Glutamatergic neuron (in vitro differentiated cells): Measurements from ENCODE around the gene SCAP. TPM values are rescaled to one million over a fixed set of nuclear protein-coding genes. Genes with fewer than 3 reads are reported as not detected.

ENCODE experiments used
- DNase-seq: peaks from one replicate; pipeline ENCODE4 v3.0.0; 2022
- H3K27ac Mint-ChIP-seq: one replicate; pipeline ENCODE4 v1.8.0; 2020; ENCODE audit warnings: mild to moderate bottlenecking, mixed read lengths, inconsistent platforms; ENCODE audit not compliant: unreplicated experiment
- H3K27me3 Mint-ChIP-seq: one replicate; pipeline ENCODE4 v1.8.0; 2020; ENCODE audit warnings: mild to moderate bottlenecking, moderate library complexity, mixed read lengths, inconsistent platforms; ENCODE audit not compliant: unreplicated experiment
- H3K36me3 Mint-ChIP-seq: one replicate; pipeline ENCODE4 v1.8.0; 2020; ENCODE audit warnings: mild to moderate bottlenecking, mixed read lengths, inconsistent platforms; ENCODE audit not compliant: unreplicated experiment
- H3K4me1 Mint-ChIP-seq: one replicate; pipeline ENCODE4 v1.8.0; 2020; ENCODE audit warnings: mild to moderate bottlenecking, low read depth, mixed read lengths, inconsistent platforms; ENCODE audit not compliant: unreplicated experiment
- H3K4me3 Mint-ChIP-seq: one replicate; pipeline ENCODE4 v1.8.0; 2020; ENCODE audit warnings: mild to moderate bottlenecking, mixed read lengths, inconsistent platforms; ENCODE audit not compliant: unreplicated experiment
- H3K9me3 Mint-ChIP-seq: one replicate; pipeline ENCODE4 v1.8.0; 2020; ENCODE audit warnings: mild to moderate bottlenecking, moderate library complexity, mixed read lengths, inconsistent platforms; ENCODE audit not compliant: unreplicated experiment
- CTCF ChIP-seq: fragments of 200-600 bp; sonication (generic); IDR thresholded peaks from one replicate; pipeline ENCODE4 v1.5.0; 2021; ENCODE audit not compliant: partially characterized antibody, unreplicated experiment
- total RNA-seq: library from RNA; stranded (reverse); fragmentation: NEBNext Ultra II Directional; extraction: Animal tissue kit (Norgen Biotek cat#: 25700); gene quantifications from one replicate; pipeline ENCODE4 v1.2.1, GENCODE V29; 2021; ENCODE audit not compliant: unreplicated experiment

SCAP gene
- total RNA-seq, 1 donor from 2014 or later: 82.7 TPM

DNA sequence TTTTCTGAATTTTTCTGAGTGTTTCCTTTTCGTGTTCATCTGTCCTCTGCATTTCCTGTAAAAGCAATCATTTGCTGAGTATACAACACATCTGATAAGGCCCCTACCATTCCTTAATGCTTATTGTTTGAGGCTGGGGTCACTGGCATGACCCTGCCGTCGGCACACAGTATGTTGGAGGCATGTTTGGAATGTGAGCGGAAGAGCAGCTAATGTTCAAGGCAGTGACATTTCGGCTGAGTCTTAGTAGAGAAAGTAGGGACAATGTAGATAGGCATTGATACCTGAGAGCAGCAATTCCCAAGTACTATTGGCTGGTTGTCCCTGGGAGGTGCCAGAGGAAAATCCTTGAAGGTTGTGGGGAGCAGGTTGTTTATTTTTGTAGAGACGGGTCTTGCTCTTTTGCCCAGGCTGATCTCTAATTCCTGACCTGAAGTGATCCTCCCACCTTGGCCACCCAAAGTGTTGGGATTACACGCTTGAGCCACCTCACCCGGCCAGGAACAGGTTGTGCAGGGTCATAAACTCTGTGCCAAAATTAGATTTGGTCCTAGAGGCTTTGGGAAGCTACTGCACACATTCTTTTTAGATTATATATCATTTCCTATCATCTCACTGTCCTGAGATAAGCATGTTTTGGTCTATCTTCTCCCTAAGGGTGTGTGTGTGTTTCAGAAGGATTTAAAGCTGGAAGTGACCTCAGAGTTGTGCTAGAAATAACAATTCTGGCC, 81.4 kb downstream of the SCAP start:
- peaks cover 11% of the 10 kb centered on the region for H3K27me3 Mint-ChIP-seq
- H3K27ac Mint-ChIP-seq: peak overlapping the region; percentile 100
- peaks cover 35% of the 10 kb centered on the region for H3K4me1 Mint-ChIP-seq
- peak overlapping the region; percentile 80 for H3K4me3 Mint-ChIP-seq
- TF ChIP-seq CTCF: no peak
- DNase-seq: no peak
- no peaks in the 10 kb centered on the region for H3K36me3 Mint-ChIP-seq
- peaks cover 8% of the 10 kb centered on the region for H3K9me3 Mint-ChIP-seq

DNA sequence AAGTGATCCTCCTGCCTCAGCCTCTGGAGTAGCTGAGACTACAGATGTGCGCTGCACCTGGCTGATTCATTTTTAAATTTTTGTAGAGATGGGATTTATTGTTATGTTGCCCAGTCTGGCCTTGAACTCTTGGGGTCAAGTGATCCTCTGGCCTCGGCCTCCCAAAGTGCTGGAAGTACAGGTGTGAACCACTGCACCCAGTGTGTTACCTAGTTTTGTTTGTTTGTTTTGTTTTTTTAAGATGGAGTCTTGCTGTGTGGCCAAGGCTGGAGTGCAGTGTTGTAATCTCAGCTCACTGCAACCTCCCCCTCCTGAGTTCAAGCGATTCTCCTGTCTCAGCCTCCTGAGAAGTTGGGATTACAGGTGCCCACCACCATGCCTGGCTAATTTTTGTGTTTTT, 82.8 kb downstream of the SCAP start:
- DNase-seq: no peak
- Mint-ChIP-seq H3K9me3 (peaks cover 8% of the 10 kb centered on the region), H3K4me1 (peaks cover 26% of the 10 kb centered on the region), H3K36me3 (no peaks in the 10 kb centered on the region), H3K4me3 (no peak overlapping the region), H3K27me3 (peaks cover 11% of the 10 kb centered on the region), H3K27ac (no peak overlapping the region)
- no peak for TF ChIP-seq CTCF

- H3K36me3 Mint-ChIP-seq: no peaks in the 10 kb centered on the region
These were observed 89.9 kb downstream of the SCAP start for GRCh38 chr3:47385796-47386195.

DNA sequence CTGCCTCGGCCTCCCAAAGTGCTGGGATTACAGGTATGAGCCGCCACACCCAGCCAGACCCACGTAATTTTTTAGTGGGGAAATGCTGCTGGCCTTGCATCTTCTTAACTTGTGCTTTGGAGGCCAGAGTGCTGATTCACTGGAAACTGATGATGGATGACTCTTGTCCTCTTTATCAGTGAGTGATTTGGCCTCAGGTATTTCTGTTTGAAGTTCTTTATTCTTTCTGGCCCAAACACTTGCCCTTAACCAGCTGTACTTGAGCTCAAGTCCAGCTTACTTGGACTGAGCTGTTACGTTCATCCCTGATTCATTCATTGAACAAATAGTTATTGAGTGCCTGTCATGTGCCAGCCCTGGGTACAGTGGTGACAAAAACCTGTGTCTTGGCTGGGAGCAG, 90.7 kb downstream of the SCAP start:
- peaks cover 19% of the 10 kb centered on the region for H3K4me1 Mint-ChIP-seq
- DNase-seq: no peak
- no peak overlapping the region for H3K27ac Mint-ChIP-seq
- H3K4me3 Mint-ChIP-seq: peak overlapping the region; percentile 15
- TF ChIP-seq CTCF: no peak
- no peaks in the 10 kb centered on the region for H3K36me3 Mint-ChIP-seq
- peaks cover 4% of the 10 kb centered on the region for H3K9me3 Mint-ChIP-seq
- H3K27me3 Mint-ChIP-seq: peaks cover 5% of the 10 kb centered on the region

More at GRCh38 chr3:47385796-47386195, 89.9 kb downstream of the SCAP start:
- Mint-ChIP-seq H3K4me1 (peaks cover 17% of the 10 kb centered on the region), H3K9me3 (no peaks in the 10 kb centered on the region), H3K27me3 (peaks cover 3% of the 10 kb centered on the region), H3K4me3 (no peak overlapping the region), H3K27ac (no peak overlapping the region)
- TF ChIP-seq CTCF: no peak
- no peak for DNase-seq

DNA sequence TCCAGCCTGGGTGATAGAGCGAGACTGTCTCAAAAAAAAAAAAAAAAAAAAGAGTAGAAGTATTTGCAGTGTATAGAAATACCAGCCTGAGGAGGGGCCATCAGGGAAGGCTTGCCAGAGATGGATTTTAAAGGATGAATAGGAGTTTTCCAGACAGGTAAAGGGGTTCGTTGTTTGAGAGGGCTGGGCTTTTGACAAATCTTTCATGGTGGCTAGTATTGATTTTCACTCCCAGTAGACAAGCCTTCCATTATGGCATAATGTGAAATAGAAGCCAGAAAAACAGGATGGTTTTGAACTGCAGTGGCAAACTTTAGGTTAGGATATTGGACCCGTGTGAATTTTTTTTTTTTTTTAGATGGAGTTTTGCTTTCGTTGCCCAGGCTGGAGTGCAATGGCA, 91.3 kb downstream of the SCAP start:
- peaks cover 24% of the 10 kb centered on the region for H3K4me1 Mint-ChIP-seq
- H3K4me3 Mint-ChIP-seq: no peak overlapping the region
- TF ChIP-seq CTCF: no peak
- no peak overlapping the region for H3K27ac Mint-ChIP-seq
- peaks cover 5% of the 10 kb centered on the region for H3K27me3 Mint-ChIP-seq
- DNase-seq: no peak
- peaks cover 7% of the 10 kb centered on the region for H3K9me3 Mint-ChIP-seq
- H3K36me3 Mint-ChIP-seq: no peaks in the 10 kb centered on the region
